NCI-H128 (cell line): ENCODE results near the gene SYNE3.
A peak's percentile ranks its signal among the peaks of the same experiment; 100 is the strongest.

Source experiments
- DNase-seq: peaks from one replicate; lab custom pipeline; 2025; ENCODE audit not compliant: unreplicated experiment; lab: John Stamatoyannopoulos, UW

SYNE3 gene, protein sequence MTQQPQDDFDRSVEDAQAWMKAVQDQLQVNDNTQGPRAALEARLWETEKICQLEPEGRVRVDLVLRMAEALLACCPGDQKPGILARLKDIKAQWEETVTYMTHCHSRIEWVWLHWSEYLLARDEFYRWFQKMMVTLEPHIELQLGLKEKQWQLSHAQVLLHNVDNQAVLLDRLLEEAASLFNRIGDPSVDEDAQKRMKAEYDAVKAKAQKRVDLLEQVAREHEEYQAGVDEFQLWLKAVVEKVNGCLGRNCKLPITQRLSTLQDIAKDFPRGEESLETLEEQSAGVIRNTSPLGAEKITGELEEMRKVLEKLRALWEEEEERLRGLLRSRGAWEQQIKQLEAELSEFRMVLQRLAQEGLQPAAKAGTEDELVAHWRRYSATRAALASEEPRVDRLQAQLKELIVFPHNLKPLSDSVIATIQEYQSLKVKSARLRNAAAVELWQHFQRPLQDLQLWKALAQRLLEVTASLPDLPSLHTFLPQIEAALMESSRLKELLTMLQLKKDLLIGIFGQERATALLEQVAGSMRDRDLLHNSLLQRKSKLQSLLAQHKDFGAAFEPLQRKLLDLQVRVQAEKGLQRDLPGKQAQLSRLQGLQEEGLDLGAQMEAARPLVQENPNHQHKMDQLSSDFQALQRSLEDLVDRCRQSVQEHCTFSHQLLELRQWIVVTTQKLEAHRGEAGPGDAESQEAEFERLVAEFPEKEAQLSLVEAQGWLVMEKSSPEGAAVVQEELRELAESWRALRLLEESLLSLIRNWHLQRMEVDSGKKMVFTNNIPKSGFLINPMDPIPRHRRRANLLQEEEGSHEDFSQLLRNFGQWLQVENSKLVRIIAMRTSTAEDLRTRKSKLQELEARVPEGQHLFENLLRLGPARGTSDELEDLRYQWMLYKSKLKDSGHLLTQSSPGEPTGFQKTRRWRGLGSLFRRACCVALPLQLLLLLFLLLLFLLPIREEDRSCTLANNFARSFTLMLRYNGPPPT

DNA sequence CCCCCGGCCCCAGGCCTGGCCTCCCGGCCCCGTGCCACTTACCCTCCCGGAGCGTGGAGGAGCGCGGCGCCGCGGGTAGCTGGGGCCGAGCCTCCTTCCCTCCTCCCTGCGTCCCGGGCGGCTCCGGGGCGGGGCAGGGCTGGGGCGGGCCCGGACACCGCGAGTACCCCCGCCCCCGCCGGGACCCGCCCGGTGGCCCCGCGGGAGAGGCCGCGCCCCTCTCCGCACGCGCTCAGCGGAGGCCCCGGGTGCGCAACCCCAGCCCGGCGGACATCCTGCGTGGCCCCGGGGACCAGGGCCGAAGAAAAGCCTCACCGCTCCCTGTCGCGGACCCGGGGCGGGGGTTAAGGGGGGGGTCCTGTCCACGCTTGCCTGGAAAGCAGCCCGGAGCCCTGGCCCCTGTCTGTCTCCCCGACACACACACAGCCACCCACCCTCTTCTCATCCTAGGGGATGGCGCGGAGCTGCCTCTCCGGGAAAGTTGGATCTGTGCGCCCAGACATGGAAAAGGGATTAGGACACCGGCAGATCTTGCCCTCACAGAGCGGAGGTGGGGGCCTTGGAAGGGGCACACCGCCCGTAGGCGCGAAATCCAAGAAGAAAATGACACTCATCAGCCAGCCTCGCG is at the start of gene SYNE3:
SYNE3 (minus strand) TSS at position 97 of the 628 bp plus-strand sequence. CDS start 40,829 bp downstream, outside the sequence.
- DNase-seq, result no peak

DNA sequence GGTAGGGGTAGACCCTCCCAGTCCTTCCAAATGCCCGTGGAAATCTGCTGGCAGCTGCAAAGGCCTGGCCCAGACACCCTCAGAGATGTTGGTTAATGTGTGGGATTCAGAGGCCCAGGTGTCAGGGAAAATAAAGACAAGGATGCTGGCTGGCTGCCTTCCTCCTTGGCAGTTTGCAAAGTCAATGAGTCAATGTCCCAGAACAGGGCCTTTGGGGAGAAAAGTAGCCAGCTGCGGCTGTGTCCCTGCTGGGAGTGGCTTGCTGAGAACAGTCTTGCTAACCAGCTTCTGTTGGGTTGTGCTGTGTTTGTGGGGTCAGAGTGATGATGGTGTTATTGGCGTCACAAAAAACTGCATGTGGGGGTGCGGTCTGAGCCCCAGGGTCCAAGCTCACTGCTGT is 47.6 kb upstream of the SYNE3 start:
- DNase-seq, result no peak

DNA sequence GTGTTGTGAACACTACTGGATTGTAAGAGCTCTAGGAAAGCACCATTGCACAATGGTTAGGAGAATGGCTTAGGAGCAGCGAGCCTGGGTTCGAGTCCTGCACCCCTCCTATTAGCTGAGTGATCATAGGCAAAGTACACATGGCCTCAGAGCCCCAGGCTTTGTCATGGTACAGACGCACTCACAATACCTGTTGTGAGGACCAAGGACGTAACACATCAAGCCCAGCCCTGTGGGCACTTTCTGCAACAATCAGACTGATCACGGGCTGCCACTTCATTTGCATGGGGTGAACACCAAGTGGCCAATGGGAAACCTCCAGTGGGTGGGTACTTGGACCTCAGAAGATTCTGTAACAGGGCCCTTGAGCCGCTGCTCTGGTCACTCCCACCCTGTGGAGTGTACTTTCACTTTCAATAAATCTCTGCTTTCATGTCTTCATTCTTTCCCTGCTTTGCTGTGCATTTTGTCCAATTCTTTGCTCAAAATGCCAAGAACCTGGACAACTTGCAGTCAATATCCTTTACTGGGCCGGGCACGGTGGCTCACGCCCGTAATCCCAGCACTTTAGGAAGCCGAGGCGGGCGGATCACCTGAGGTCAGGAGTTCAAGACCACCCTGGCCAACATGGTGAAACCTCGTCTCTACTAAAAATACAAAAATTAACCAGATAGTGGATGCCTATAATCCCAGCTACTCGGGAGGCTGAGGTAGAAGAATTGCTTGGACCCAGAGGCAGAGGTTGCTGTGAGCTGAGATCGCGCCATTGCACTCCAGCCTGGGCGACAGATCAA is 46.6 kb upstream of the SYNE3 start:
- no peak for DNase-seq

DNA sequence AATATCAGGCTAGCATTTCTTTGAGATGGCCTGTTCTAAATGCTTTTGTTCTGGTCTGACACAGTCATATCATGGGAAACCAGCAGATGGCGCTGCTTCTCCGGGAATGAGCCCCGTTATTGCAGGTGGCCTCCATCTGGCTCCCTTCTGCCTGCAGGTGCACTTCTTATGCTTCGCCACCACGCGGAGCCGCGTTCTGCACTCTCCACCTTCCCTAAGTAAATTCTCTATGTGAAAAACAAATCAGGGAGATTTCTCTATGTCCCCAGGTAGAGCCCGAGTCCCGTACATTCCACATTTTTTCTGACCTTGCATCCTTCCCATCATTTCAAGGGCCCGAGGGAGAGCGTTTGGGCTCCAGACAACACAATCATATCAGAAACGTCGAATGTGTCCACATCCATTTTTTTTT is 44.6 kb upstream of the SYNE3 start:
- peak; percentile 89 for DNase-seq

DNA sequence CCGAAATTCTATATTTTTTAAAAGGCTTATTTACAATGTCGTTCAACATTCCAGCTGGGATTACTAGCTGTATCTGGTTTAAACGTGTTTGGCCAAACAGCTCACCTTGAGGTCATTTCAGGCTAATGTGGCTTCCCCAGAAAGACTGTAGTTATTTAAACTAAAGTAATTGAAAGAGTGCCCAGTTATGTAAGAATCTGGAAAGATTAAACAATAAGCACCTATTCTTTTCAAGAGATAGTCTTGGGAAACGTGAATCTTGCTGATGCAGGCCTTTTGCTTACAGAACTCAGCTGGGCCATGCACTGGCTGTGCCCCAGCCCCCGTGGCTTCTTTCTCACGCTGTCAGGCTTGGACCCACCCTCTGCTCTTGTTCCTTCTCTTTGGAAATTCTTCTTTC is 42.8 kb upstream of the SYNE3 start:
- no peak for DNase-seq

DNA sequence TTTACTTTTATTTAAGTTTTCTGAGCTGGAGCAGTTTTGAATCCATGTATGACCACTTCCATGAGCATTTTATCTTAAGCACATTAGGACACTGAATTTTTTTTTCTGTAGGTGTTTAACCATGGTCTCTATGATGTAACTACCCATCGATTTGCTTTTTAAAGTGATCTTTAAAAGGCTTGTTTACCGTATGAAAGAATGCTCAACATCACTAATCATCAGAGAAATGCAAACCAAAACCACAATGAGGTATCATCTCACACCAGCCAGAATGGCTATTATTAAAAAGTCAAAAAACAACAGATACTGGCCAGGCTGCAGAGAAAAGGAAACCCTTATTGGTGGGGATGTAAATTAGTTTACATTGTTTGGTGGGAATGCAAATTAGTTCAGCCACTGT is 41.4 kb upstream of the SYNE3 start:
- DNase-seq, result no peak

DNA sequence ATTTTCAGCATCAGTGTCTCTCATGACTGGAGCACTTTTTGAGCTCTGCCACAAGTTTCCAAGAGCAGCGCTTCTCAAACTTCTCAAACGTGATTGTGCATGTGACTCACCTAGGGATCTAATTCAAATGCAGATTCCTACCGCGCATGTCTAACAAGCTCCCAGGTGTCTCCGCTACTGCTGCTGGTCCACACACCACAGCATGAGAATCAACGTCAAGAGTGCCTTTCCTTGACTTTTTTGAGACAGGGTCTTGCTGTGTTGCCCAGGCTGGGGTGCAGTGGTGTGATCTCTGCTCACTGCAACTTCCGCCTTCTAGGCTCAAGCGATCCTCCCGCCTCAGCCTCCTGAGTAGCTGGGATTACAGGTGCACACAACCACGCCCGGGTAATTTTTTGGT is 40.8 kb upstream of the SYNE3 start:
- no peak for DNase-seq

DNA sequence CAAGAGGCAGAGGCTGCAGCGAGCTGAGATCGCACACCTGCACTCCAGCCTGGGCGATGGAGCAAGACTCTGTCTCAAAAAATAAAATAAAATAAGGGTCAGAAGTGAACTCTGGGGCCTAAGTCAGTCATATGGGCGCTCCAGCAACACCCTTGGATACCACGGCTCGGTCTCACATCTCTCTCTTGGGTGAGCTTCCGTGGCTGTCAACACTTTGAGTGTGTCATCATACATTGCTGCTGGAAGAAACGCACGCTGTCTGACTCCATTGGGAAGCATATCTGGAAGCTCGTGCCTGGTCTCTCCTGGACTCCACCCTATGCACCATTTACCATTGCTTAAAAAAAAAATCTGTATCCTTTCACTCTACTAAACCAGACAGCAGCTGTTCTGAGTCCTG is 38.6 kb upstream of the SYNE3 start:
- DNase-seq, result no peak

DNA sequence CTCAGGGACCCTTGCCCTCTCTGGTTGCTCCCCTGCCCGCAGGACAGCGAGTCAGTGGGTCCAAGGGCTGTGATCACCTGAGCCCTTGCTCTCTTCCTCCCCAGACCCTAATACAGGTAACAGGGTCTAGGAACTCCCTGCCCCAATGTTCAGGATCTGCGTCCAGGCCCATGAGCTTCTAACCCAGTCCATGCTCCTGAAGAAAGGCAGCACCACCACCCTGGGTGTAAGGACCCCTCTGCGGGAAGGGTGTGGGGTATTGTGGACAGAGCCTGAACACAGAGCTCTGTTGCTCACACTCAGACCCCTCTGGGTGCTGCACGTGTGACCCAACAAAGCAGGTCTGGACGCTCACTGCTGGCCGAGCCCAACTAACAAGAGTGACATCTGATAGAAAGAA is 36.7 kb upstream of the SYNE3 start:
- no peak for DNase-seq

DNA sequence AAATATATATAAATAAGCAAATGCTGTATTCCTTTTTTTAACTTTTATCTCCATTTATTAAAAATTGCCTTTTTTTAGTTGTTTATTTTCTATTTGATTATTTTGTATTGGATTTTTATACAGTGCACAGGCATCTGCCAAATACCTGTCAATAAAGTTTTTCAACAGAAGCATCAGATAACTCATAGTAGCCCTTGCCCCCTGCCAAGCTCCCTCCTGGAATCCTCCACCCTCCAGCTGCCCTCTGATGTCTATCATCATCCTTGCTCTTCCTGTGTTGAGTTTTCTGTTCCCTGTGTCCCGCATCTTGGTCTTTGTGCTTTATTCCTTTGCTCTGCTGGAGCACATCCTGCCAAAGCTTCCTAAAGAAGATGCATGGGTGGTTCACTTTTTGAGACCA is 35.0 kb upstream of the SYNE3 start:
- DNase-seq, result no peak

DNA sequence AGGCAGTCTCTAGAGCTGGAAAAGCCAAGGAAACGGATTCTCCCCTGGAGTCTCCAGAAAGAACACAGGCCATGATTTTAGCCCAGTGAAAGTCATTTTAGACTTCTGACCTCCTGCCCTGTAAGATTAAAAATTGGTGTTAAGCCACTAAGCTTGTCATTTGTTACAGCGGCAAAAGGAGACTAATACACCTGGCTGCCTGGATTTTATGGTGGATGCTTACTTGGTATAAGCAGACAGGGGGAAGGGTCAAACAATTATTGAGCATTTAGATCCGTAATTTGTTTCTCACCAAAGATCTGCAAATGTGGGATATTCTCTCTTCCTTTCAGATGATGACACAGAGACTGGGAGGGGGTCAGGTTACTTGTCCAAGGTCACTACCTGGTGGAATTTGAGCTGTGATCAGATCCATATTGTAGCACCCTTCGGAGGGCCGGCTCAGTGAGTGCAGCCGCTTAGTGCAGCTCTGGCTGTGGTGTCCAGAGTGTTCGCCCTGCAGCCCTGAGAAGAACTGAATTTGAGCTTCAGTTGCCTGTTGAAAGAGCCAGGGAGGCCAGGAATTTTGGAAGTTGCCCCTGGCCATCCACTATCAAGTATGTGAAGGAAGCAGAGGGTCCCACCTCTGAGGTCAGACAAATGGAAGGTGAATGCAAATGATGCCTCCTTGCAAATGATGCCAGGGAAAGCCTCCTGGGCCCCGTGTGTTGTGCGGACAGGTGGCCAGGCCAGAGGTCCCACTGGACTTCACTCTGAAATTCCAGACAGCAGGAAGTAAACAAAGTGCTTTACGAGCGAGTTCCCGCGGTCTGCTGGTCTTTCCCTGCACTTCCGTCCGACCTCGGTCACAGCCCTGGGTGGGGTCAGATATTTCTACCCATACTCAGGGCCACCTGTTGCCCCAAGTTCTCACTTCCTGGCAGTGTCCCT is 33.5 kb upstream of the SYNE3 start:
- DNase-seq, result no peak

DNA sequence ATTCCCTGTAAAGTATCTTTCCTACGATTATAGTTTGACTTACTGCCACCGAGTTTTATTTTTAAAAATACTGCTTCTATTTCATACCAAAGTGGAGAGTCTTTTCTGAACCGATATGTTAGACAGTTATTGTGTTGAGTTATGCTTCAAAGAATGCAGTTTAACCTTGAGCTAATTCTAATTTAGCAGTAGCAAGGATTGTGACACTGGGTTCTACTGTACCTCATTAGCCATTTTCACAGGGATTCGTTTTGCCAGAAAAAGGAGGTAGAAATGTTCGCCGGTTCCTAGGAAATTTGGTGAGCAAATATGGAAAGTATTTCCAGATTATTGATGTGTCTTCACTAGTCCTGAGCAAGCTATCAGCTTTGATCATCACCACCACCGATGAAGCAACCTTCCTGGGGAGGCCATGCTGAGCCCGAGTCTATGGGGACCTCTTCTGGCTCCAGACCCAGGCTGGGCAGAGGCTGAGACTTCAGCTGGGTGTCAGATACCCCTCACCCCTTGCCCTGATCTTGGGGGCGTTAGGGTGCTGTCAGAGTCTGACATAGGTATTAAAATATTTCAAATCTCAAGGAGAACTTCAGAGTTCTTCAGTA is 32.0 kb upstream of the SYNE3 start:
- DNase-seq, result no peak

DNA sequence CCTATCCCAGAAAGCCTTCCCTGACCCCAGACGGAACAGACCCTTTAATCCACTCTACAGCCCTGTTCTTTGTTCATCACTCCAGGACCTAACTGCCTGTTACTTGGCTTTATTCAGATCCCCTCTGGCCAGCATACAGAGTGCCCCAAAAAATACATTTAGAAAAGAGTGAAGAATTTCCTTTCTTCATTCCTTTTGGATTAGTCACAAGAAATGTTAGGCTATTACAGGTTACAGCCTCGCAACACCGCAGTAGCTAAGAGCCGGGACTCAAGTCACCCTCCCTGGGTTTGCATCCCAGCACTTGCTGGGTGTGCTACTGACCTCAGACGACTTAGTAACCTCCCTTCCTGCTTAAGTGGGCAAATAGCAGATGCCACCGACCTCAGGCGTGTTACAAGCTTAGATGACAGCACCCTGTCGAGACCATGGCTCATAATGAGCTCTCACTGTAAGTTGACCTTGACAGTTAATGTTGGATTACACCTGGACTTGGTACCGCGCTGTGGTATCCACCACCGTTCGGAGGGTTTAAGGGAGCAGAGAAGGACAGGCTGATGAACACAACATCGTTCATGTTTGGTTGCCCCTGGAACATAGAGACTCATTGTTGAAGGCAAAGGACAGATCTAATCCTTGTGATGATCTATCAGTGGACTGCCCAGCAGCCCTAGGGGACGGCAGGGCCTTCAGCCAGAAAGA is 31.3 kb upstream of the SYNE3 start:
- DNase-seq, result no peak

DNA sequence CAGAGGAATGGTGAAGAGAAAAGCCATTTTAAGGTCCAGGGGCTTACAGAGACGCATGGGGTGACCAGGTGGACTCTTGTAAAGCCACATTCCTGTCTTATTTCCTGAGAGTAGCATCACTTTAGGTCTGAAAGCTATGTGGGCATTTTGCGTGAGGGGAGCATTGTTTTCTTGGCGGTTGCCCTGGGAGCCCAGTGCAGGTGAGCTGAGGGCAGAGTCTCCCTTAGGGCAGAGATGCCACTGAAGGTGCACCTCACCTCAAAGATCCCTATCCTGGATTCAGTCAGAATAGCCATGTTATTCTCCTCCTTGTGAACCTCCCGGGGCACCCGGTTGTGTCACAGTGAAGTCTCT is 30.8 kb upstream of the SYNE3 start:
- no peak for DNase-seq

DNA sequence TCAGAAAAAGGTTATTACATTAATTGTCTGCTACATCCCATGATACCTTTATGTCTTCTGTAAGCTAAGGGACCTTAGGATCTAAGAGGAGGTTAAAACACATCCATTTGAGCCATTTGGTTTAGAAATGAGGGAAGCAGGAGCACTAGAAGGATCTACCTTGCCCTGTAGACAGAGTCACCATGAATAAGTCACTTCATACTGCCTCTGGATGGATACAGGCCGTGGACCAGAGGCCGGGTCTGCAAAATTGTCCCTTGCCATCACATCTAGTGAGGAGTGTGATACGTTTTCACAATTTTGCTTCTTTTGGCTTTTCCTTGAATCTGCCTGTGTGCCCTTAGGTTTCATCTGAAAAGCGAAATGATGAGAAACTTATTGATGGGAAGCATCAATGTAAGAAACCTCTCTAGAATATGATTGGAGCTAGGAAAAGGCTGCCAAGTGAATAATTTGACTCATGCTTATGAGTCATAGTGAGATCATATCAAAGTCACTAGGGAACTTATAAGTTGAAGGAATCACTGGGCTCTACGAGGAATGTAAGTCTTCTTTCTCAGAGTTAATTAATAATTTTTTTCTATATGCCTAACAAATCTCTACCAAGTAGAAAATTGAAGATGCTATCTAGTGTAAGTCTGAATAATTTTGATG is 29.2 kb upstream of the SYNE3 start:
- no peak for DNase-seq

DNA sequence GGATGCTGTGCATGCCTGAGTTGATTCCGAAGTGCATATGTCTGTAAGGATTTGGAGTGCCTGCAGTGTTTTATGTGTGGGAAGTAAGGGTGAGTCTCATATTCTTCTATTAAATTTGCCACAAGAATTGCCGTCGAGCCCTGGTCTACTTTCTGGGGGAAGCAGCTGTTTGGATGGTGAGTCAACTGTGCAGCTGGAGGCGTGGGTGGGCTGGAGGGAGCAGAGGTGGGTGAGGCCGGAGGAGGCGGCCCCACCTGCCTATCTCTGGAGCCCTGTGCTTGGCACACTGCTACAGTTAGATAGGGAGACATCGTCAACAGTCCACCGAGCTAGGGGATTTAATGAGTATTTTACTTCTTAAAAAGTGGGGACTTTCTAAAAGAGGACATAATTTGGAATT is 28.1 kb upstream of the SYNE3 start:
- no peak for DNase-seq

DNA sequence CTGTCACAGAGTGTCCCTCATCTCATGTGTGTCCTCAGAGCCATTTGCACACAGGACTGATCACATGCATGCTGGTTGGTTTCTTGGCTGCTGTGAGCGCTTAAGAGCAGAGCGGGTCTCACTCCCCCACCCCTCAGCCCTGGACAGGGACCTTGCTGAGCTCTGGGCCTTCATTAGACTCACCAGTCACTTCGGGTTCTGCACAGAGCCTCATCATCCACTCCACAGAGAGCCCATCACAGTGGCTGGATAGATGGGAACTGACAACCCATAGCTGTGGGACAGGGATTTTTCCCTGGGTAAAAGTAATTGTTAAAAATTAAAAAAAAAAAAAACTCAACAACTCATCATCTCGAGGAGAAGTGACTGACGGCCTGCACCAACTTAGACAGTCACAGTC is 26.6 kb upstream of the SYNE3 start:
- DNase-seq, result no peak
